ENCODE data around the gene CTIF. TPM values are rescaled to one million over a fixed set of nuclear protein-coding genes. Genes with fewer than 3 reads are reported as not detected.

The CTIF gene
- total RNA-seq, 1 donor from 2014 or later = 26.4 TPM

- peaks cover 20% of the 10 kb centered on the region for H3K4me1 Mint-ChIP-seq (ENCODE audit: low read depth)
- no peak overlapping the region for H3K4me3 Mint-ChIP-seq (ENCODE audit: low read depth)
Observed at GRCh38 chr18:48660346-48661228, 121.8 kb downstream of the CTIF start.

DNA sequence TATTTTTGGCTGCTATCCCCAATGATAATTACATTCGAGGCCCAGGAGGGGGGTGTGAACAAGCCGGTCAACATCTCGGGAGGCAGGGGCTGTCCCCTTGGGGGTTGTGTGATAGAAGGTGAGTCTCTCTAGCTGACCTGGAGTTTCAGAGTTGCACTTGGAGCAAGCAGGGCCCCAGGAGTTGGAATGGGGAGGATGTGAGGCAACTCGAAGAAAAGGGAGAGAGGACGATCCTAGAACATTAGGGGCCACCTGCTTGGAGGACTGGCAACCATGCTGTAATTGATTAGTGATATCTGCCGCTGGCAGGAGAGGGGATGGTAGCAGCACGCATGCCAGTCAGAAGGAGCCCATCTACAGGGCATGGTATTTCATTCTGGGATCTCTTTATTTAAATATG lies 122.6 kb downstream of the CTIF start:
- Mint-ChIP-seq H3K27ac (no peak overlapping the region), H3K4me1 (ENCODE audit: low read depth) (peaks cover 20% of the 10 kb centered on the region), H3K4me3 (ENCODE audit: low read depth) (no peak overlapping the region), H3K9me3 (ENCODE audit: low read depth) (peaks cover 9% of the 10 kb centered on the region), H3K36me3 (ENCODE audit: insufficient read depth) (peaks cover 10% of the 10 kb centered on the region), H3K27me3 (no peaks in the 10 kb centered on the region)
- DNase-seq (ENCODE audit: low spot score, unreplicated experiment) = no peak
- TF ChIP-seq CTCF (IDR thresholded peaks at IDR 0.05; ENCODE audit: unreplicated experiment) = no peak

More at GRCh38 chr18:48660346-48661228, 121.8 kb downstream of the CTIF start:
- no peak for TF ChIP-seq CTCF (IDR thresholded peaks at IDR 0.05; ENCODE audit: unreplicated experiment)
- Mint-ChIP-seq H3K36me3 (ENCODE audit: insufficient read depth) (peaks cover 2% of the 10 kb centered on the region), H3K27ac (no peak overlapping the region), H3K27me3 (no peaks in the 10 kb centered on the region), H3K9me3 (ENCODE audit: low read depth) (peaks cover 3% of the 10 kb centered on the region)
- DNase-seq (ENCODE audit: low spot score, unreplicated experiment) = no peak

GRCh38 chr18:48662011-48662661 lies 123.3 kb downstream of the CTIF start:
- DNase-seq (ENCODE audit: low spot score, unreplicated experiment) = no peak

GRCh38 chr18:48663096-48663930 lies 124.5 kb downstream of the CTIF start:
- DNase-seq (ENCODE audit: low spot score, unreplicated experiment) = no peak
- Mint-ChIP-seq H3K9me3 (ENCODE audit: low read depth) (peaks cover 9% of the 10 kb centered on the region), H3K27ac (no peak overlapping the region), H3K4me3 (ENCODE audit: low read depth) (no peak overlapping the region), H3K36me3 (ENCODE audit: insufficient read depth) (peaks cover 12% of the 10 kb centered on the region), H3K4me1 (ENCODE audit: low read depth) (peaks cover 20% of the 10 kb centered on the region), H3K27me3 (no peaks in the 10 kb centered on the region)
- no peak for TF ChIP-seq CTCF (IDR thresholded peaks at IDR 0.05; ENCODE audit: unreplicated experiment)

More at GRCh38 chr18:48662011-48662661, 123.3 kb downstream of the CTIF start:
- Mint-ChIP-seq H3K36me3 (ENCODE audit: insufficient read depth) (peaks cover 12% of the 10 kb centered on the region), H3K27ac (peak overlapping the region; percentile 53), H3K4me3 (ENCODE audit: low read depth) (no peak overlapping the region), H3K9me3 (ENCODE audit: low read depth) (peaks cover 9% of the 10 kb centered on the region), H3K27me3 (no peaks in the 10 kb centered on the region), H3K4me1 (ENCODE audit: low read depth) (peaks cover 20% of the 10 kb centered on the region)
- no peak for TF ChIP-seq CTCF (IDR thresholded peaks at IDR 0.05; ENCODE audit: unreplicated experiment)
